ENCODE results near the gene SULF2.
A peak's percentile ranks its signal among the peaks of the same experiment; 100 is the strongest.

SULF2 gene

GRCh38 chr20:47784599-47785310 lies 526 bp downstream of the SULF2 start:
- peak; percentile 64 for DNase-seq (ENCODE audit: low spot score)

DNA sequence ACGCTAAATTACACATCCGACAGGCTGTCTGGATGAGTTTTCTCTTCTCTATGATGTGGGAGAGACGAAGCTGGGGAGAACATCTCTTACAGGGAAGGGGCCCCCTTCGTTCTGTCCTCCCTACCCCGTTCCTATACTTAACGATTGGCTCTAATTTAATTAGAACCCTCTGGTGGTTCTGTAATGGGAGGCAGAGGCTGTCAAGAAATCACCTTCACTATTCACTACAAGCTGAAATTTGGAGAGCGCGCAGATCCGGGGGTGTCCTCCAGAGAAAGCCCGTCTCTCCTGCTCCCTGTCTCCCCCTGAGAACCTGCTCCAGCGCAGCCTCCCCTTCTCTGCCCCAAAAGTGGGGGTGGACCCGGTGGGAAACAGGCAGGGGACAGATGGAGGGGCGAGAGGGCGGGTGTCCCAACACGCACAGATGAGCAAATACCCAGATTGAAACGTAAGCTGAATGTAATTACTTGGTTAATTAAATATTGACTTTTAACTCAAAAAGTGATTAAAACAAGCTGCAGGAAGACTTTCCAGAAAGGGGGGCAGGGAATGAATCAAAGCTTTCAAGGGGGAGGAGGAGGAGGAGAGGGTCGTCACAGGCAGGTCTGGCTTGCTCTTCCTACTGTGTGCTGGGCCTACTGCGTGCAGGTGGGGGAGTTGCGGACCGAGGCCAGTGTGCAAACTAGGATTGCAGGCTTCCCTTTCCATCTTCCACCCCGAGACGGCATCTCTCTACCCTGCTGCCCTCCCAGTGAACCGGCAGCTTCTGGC lies 1.3 kb downstream of the SULF2 start:
- no peak for DNase-seq (ENCODE audit: low spot score)

DNA sequence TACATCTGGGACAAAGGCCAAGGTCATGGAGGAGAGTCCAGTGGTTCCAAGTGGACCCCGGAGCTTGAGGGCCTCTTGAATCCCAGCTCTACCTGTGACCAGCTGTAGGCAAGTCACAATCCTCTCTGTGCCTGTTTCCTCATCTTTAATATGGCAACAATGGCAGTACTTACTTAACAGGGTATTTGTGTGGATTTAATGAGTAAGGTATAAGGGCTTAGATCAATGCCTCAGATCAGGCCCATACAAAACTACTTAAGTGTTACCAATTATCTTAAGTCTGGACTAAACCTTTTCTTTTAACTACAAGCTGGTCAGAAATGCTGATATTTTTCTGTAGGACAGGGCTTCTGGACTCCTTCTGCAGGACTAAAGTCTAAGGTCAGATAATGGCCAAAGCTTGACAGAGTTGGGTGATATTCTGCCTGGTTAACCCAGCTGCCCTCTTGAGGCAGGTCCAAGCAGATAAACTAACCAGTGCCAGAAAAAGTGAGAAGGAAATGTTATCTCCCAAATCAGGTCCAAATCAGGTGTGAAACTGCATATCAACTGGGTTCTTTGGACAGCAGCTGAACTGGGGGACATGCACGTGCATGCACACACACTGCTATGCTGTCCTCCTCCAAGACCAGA lies 2.2 kb downstream of the SULF2 start:
- DNase-seq (ENCODE audit: low spot score): no peak

GRCh38 chr20:47782076-47782475 lies 3.2 kb downstream of the SULF2 start:
- DNase-seq (ENCODE audit: low spot score): no peak

DNA sequence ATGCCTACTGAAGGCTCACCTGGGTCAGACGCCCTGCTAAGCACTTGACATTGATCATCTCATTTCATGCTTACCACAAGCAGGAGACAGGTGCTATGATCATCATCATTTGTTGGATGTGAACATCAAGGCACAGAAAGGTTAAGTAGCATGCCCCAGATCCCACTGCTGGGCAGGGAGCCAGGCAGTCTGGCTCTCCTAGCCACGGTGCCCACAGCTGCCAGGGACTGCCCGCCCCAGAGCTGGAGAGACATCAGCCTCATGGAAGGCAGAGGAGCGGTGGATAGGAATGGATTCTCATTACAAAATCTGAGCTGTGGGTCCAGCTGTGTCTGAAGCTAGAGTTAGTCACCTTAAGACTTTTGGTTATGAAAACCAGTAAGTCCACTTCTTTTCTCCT lies 3.6 kb downstream of the SULF2 start:
- DNase-seq (ENCODE audit: low spot score): no peak

DNA sequence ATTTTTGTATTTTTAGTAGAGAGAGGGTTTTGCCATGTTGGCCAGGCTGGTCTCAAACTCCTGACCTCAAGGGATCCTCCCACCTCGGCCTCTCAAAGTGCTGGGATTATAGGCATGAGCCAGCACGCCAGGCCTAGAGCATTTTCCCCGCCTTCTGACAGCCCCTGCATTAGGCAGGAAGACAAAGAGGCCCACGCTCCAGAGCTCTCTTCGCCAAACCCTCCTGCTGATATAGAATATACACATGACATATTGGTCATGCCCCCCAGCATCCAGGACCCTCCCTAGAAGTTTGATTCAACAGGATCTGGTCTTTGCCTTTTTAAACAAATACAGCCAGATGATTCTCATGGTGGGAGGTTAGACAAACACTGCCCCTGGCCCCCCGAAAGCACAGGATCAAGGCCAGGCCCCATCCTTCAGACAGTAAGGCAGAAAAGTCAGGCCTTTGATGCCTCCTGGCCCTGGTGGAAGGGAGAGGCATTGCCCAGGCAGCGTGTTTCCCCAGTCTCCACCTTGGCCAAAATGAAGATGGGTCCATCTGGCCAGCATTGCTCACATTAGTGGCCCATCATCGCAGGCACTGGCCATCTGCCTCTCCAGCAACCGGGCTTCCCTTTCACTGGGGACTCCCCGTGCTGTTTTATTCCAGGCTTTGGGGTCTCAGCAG lies 4.4 kb downstream of the SULF2 start:
- DNase-seq (ENCODE audit: low spot score): no peak

DNA sequence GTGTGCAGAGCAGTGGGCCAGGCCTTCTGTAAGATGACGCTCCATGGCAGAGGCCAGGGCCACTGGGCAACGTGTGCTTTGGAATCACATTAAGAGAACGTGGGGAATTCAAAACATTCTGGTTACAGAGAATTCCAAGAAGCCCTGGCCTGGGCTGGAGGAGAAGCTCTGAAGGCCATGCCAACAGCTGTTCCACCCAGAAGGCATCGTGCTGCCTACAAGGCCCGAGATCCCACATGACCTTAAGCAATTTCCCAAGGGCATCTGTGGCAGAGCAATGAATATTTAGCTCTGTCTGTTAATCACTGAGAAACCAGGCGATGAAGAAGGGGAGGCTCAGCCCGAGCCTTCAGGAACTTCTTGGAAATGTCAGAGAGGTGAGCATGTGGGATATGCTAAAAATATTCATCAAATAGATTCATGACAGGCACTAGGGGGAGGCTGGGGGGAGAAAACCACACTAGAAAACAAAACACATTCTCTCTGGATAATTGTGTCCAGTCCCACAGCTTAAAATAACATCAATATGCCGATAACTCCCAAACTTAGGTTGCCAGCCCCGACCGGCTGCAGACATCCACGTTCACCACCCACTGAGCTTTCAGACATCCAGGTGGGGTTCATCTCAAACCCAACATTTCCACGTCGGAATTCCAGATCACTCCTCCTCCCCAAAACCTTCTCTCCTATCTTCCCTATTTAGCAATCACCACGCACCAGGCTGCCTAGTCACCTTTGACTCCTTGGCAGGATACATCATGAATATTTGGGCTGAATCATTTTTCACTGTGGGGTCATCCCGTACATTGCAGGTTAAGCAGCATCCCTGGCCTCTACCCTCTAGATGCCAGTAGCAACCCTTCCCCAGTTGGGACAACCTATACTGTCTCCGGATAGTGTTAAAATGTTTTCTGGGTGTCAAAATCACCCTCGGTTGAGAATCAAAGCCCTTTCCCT lies 6.6 kb downstream of the SULF2 start:
- DNase-seq (ENCODE audit: low spot score): peak; percentile 45

DNA sequence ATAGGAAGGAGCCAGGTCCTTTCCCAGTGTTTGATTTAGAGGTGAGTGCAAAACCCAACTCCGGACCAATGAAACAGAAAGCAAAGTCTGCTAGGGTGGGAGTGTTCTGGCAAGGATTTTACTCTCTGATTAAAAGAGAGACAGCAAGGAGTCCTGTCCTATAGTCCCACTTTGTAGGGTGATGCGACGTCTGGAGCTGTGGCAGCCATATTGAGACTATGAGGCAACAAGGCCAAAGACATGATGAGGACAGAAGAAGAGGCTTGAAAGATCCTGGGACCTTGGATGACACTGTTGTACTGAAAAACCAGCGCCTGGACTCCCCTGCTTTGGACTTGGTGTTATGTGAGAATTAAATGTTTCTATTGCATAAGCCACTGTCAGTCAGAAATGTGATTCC lies 8.1 kb downstream of the SULF2 start:
- DNase-seq (ENCODE audit: low spot score): no peak

GRCh38 chr20:47776639-47777038 lies 8.6 kb downstream of the SULF2 start:
- DNase-seq (ENCODE audit: low spot score): no peak

DNA sequence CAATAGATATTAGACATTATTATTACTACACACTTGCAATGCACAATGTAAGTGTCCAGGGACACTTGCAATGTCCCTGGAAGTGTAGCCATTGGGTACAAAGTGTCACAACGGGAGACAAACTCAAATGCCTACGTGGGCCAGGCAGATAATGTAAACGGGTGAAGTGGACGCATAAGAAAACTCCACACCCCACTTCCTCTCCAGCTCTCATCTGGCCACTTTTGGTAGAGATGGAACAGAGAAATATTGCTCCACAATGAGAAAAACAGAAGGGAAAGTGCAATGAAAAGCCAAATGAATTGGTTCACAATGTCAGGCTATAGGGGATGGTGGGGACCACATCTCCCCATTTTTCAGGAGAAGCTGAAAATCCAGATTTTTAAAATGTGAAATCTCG lies 9.4 kb downstream of the SULF2 start:
- no peak for DNase-seq (ENCODE audit: low spot score)

- no peak for DNase-seq (ENCODE audit: low spot score)
Measured at GRCh38 chr20:47775039-47775438, 10.2 kb downstream of the SULF2 start.

GRCh38 chr20:47774131-47774777 lies 11.0 kb downstream of the SULF2 start:
- no peak for DNase-seq (ENCODE audit: low spot score)

- no peak for DNase-seq (ENCODE audit: low spot score)
Measured at GRCh38 chr20:47773371-47773786, 11.9 kb downstream of the SULF2 start.

GRCh38 chr20:47770935-47771334 lies 14.3 kb downstream of the SULF2 start:
- DNase-seq (ENCODE audit: low spot score): no peak

GRCh38 chr20:47768016-47768824 lies 17.1 kb downstream of the SULF2 start:
- DNase-seq (ENCODE audit: low spot score): no peak

GRCh38 chr20:47765691-47766594 lies 19.3 kb downstream of the SULF2 start:
- no peak for DNase-seq (ENCODE audit: low spot score)

DNA sequence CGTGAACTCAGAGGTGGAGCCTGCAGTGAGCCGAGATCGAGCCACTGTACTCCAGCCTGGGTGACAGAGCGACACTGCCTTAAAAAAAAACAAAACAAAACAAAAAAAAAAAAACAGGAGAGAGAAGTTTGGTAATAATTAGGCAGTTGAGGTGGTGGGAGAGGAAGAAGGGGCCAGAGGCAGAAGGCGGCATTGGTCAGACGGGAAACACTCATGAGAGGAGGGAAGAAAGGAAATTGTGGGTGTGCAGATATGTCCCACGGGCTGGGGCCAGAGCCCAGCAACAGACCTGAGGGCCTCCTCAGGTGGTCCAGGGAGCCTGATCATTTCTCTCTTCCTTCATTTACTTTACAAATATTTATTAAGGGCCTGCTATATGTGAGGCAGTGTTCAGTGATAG lies 20.0 kb downstream of the SULF2 start:
- no peak for DNase-seq (ENCODE audit: low spot score)

GRCh38 chr20:47764154-47764733 lies 21.0 kb downstream of the SULF2 start:
- DNase-seq (ENCODE audit: low spot score): no peak
